H9 (cell line): ENCODE results near the gene RPL39L. TPM values are rescaled to one million over a fixed set of nuclear protein-coding genes. Genes with fewer than 3 reads are reported as not detected.
A peak's percentile ranks its signal among the peaks of the same experiment; 100 is the strongest.

Source experiments
- DNase-seq: peaks from one replicate; pipeline ENCODE4 v3.0.0-alpha.2; 2017
- H2AFZ ChIP-seq: one replicate; pipeline ENCODE4 v1.6.1; 2013; ENCODE audit warnings: mild to moderate bottlenecking, low read length, control low read depth, moderate library complexity
- H2AK5ac ChIP-seq: 2 replicates; pipeline ENCODE4 v1.6.1; 2013; ENCODE audit warnings: low read length, control low read depth, mixed read lengths; ENCODE audit not compliant: insufficient read length
- H2BK120ac ChIP-seq: one replicate; pipeline ENCODE4 v1.6.1; 2013; ENCODE audit warnings: low read depth, mild to moderate bottlenecking, low read length, control low read depth, inconsistent platforms; ENCODE audit not compliant: poor library complexity, severe bottlenecking
- H2BK12ac ChIP-seq: 2 replicates; pipeline ENCODE4 v1.6.1; 2013; ENCODE audit warnings: low read length, control low read depth, mixed read lengths, low read depth; ENCODE audit not compliant: insufficient read length
- H2BK15ac ChIP-seq: 2 replicates; pipeline ENCODE4 v1.6.1; 2013; ENCODE audit warnings: low read depth, low read length, control low read depth
- H2BK20ac ChIP-seq: one replicate; pipeline ENCODE4 v1.6.1; 2013; ENCODE audit warnings: low read depth, mild to moderate bottlenecking, low read length, control low read depth, inconsistent platforms; ENCODE audit not compliant: poor library complexity, severe bottlenecking
- H2BK5ac ChIP-seq: 2 replicates; pipeline ENCODE4 v1.6.1; 2013; ENCODE audit warnings: low read length, control low read depth, mixed read lengths; ENCODE audit not compliant: insufficient read length
- H3K14ac ChIP-seq: 2 replicates; pipeline ENCODE4 v1.6.1; 2013; ENCODE audit warnings: low read length, control low read depth; ENCODE audit not compliant: insufficient read depth
- H3K18ac ChIP-seq: 2 replicates; pipeline ENCODE4 v1.6.1; 2013; ENCODE audit warnings: low read depth, mild to moderate bottlenecking, mixed read lengths, low read length, control low read depth; ENCODE audit not compliant: insufficient read length
- H3K23ac ChIP-seq: 2 replicates; pipeline ENCODE4 v1.6.1; 2013; ENCODE audit warnings: low read length, control low read depth, mixed read lengths, low read depth; ENCODE audit not compliant: insufficient read length
- H3K23me2 ChIP-seq: 2 replicates; pipeline ENCODE4 v1.6.1; 2013; ENCODE audit warnings: low read depth, mild to moderate bottlenecking, mixed read lengths, low read length, control low read depth; ENCODE audit not compliant: insufficient read length, poor library complexity, severe bottlenecking
- H3K27ac ChIP-seq: 2 replicates; pipeline ENCODE4 v1.5.1; 2013; ENCODE audit warnings: low read length, control low read depth, mixed read lengths, low read depth; ENCODE audit not compliant: insufficient read length
- H3K27me3 ChIP-seq: 2 replicates; pipeline ENCODE4 v1.6.1; 2013; ENCODE audit warnings: low read length, control low read depth, inconsistent platforms; ENCODE audit not compliant: insufficient read depth
- H3K4ac ChIP-seq: 2 replicates; pipeline ENCODE4 v1.6.1; 2013; ENCODE audit warnings: low read depth, mild to moderate bottlenecking, control low read depth, inconsistent platforms, low read length, moderate library complexity
- H3K4me1 ChIP-seq: 2 replicates; pipeline ENCODE4 v1.6.1; 2013; ENCODE audit warnings: low read length, control low read depth, inconsistent platforms; ENCODE audit not compliant: insufficient read depth
- H3K4me2 ChIP-seq: 2 replicates; pipeline ENCODE4 v1.6.1; 2013; ENCODE audit warnings: low read length, control low read depth, mixed read lengths; ENCODE audit not compliant: insufficient read length, insufficient read depth
- H3K56ac ChIP-seq: 2 replicates; pipeline ENCODE4 v1.6.1; 2013; ENCODE audit warnings: low read depth, mild to moderate bottlenecking, mixed read lengths, low read length, control low read depth; ENCODE audit not compliant: insufficient read length
- H3K79me1 ChIP-seq: 2 replicates; pipeline ENCODE4 v1.6.1; 2013; ENCODE audit warnings: low read depth, mild to moderate bottlenecking, moderate library complexity, low read length, control low read depth, inconsistent platforms; ENCODE audit not compliant: insufficient read depth, poor library complexity, severe bottlenecking
- H3K79me2 ChIP-seq: 2 replicates; pipeline ENCODE4 v1.6.1; 2013; ENCODE audit warnings: low read length, control low read depth, inconsistent platforms; ENCODE audit not compliant: insufficient read depth
- H3K9ac ChIP-seq: 2 replicates; pipeline ENCODE4 v1.6.1; 2013; ENCODE audit warnings: low read length, control low read depth, mixed read lengths; ENCODE audit not compliant: insufficient read length; ENCODE audit errors: extremely low read depth
- H3K9me3 ChIP-seq: one replicate; pipeline ENCODE4 v1.6.1; 2013; ENCODE audit warnings: low read depth, low read length, inconsistent platforms; ENCODE audit not compliant: control insufficient read depth
- H3T11ph ChIP-seq: one replicate; pipeline ENCODE4 v1.6.1; 2013; ENCODE audit warnings: mild to moderate bottlenecking, low read length, control low read depth, inconsistent platforms
- H4K20me1 ChIP-seq: one replicate; pipeline ENCODE4 v1.6.1; 2013; ENCODE audit not compliant: control insufficient read depth, insufficient read length, insufficient read depth
- H4K5ac ChIP-seq: 2 replicates; pipeline ENCODE4 v1.6.1; 2013; ENCODE audit warnings: low read depth, mild to moderate bottlenecking, mixed read lengths, low read length, control low read depth; ENCODE audit not compliant: insufficient read length
- H4K8ac ChIP-seq: replicated peaks from 2 replicates; pipeline ENCODE4 v1.6.1; 2013; ENCODE audit warnings: low read length, control low read depth, mixed read lengths, low read depth; ENCODE audit not compliant: insufficient read length
- H4K91ac ChIP-seq: 2 replicates; pipeline ENCODE4 v1.6.1; 2013; ENCODE audit warnings: low read depth, mild to moderate bottlenecking, moderate library complexity, mixed read lengths, low read length, control low read depth; ENCODE audit not compliant: insufficient read length
- H3K27ac Mint-ChIP-seq, 3 experiments: 2 replicates in 2 of 3; 3 replicates in 1 of 3; pipeline ENCODE4 v1.8.0; 2020 to 2021; ENCODE audit warnings: mixed read lengths in 3 of 3, mild to moderate bottlenecking in 1 of 3, moderate library complexity in 1 of 3
- H3K27me3 Mint-ChIP-seq: 2 replicates; pipeline ENCODE4 v1.8.0; 2021; ENCODE audit warnings: low read depth, mild to moderate bottlenecking, moderate library complexity, mixed read lengths
- H3K36me3 Mint-ChIP-seq, 3 experiments: 2 replicates in 2 of 3; 3 replicates in 1 of 3; pipeline ENCODE4 v1.8.0; 2020 to 2021; ENCODE audit warnings: low read depth in 3 of 3, mixed read lengths in 3 of 3; ENCODE audit not compliant: insufficient read depth in 1 of 3
- H3K4me1 Mint-ChIP-seq, 2 experiments: 2 replicates each; pipeline ENCODE4 v1.8.0; 2020; ENCODE audit warnings: mixed read lengths in 2 of 2
- H3K4me3 Mint-ChIP-seq, 2 experiments: 2 replicates in 1 of 2; 3 replicates in 1 of 2; pipeline ENCODE4 v1.8.0; 2020 to 2021; ENCODE audit warnings: mild to moderate bottlenecking in 2 of 2, mixed read lengths in 2 of 2, moderate library complexity in 1 of 2
- H3K9me3 Mint-ChIP-seq, 2 experiments: 2 replicates in 1 of 2; 3 replicates in 1 of 2; pipeline ENCODE4 v1.8.0; 2020; ENCODE audit warnings: mild to moderate bottlenecking in 2 of 2, mixed read lengths in 2 of 2, moderate library complexity in 1 of 2
- total RNA-seq: library from RNA; stranded (reverse); gene quantifications from 2 replicates; pipeline ENCODE4 v1.2.1, GENCODE V29; 2021
- TF ChIP-seq, protein P1 (sequence below): fragments of 200-600 bp; sonication (generic); conservative IDR thresholded peaks from 3 replicates; pipeline ENCODE4 v1.8.0; 2021; ENCODE audit warnings: antibody characterized with exemption, mild to moderate bottlenecking

Gene RPL39L
- total RNA-seq, 1 experiment from 2014 or later, result 71.7 TPM

DNA sequence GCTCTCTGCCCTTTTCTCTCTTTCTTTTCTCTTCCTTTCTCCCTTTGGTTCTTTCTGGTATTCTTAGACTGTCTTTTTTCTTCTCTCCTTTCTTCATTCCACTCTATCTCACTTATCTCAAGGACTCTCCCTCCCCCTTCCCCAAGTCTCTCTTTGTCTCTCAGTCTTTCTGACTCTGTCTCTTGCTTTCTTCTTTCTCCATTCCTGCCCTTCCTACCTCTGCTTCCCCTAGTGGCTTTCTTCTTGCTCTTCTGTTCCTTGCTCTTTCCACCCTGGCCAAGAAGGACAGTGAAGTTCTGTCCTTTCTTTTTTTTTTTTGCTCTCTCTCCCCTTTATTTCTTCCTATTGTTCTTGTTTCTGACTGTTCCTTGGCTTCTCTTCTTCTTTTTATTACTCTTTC lies 22.3 kb upstream of the RPL39L start:
- no peak for DNase-seq
- Mint-ChIP-seq H3K27ac (peak overlapping the region in 1 of 3 experiments; percentile 81; a peak in 2 of 7 replicates), H3K27me3 (no peaks in the 10 kb centered on the region), H3K4me1 (peaks cover 36 to 47% of the 10 kb centered on the region in 2 experiments), H3K9me3 (peaks cover 9 to 13% of the 10 kb centered on the region in 2 experiments), H3K36me3 (peaks cover 4 to 30% (median 12%) of the 10 kb centered on the region in 3 experiments), H3K4me3 (no peak overlapping the region)
- Histone ChIP-seq H4K20me1 (no peaks in the 10 kb centered on the region), H3K23me2 (no peaks in the 10 kb centered on the region), H2AK5ac (no peak overlapping the region), H2BK5ac (no peak overlapping the region), H2BK20ac (no peak overlapping the region), H3T11ph (no peak overlapping the region), H3K14ac (no peak overlapping the region), H3K27me3 (no peaks in the 10 kb centered on the region), H4K91ac (no peak overlapping the region), H3K4me2 (no peak overlapping the region), H3K27ac (no peak overlapping the region), H3K56ac (no peak overlapping the region), H3K4ac (no peak overlapping the region), H4K8ac (no peak overlapping the region), H3K79me1 (no peaks in the 10 kb centered on the region), H3K79me2 (no peaks in the 10 kb centered on the region), H3K18ac (no peak overlapping the region), H3K4me1 (peaks cover 6% of the 10 kb centered on the region; the same call in 1 of the 2 replicates), H2AFZ (no peak overlapping the region), H2BK120ac (no peak overlapping the region), H4K5ac (no peak overlapping the region), H2BK12ac (no peak overlapping the region), H3K9me3 (no peaks in the 10 kb centered on the region), H3K23ac (no peak overlapping the region), H3K9ac (no peak overlapping the region), H2BK15ac (no peak overlapping the region)
- TF ChIP-seq, protein P1, sequence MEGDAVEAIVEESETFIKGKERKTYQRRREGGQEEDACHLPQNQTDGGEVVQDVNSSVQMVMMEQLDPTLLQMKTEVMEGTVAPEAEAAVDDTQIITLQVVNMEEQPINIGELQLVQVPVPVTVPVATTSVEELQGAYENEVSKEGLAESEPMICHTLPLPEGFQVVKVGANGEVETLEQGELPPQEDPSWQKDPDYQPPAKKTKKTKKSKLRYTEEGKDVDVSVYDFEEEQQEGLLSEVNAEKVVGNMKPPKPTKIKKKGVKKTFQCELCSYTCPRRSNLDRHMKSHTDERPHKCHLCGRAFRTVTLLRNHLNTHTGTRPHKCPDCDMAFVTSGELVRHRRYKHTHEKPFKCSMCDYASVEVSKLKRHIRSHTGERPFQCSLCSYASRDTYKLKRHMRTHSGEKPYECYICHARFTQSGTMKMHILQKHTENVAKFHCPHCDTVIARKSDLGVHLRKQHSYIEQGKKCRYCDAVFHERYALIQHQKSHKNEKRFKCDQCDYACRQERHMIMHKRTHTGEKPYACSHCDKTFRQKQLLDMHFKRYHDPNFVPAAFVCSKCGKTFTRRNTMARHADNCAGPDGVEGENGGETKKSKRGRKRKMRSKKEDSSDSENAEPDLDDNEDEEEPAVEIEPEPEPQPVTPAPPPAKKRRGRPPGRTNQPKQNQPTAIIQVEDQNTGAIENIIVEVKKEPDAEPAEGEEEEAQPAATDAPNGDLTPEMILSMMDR, result 0 out of 3 replicates have a peak, but pooled peaks have one; percentile 32
